GM21576 (cell line): ENCODE results near the gene FBN1.

ENCODE experiments used
- ATAC-seq: cut with Tn5 transposase; IDR thresholded peaks from one replicate; pipeline ENCODE4 v1.9.1; 2021; ENCODE audit warnings: mild to moderate bottlenecking, moderate library complexity; ENCODE audit not compliant: unreplicated experiment

FBN1 gene

GRCh38 chr15:48652510-48653076, 7.1 kb upstream of the FBN1 start:
- ATAC-seq = no peak

- ATAC-seq = no peak
Observed at GRCh38 chr15:48650931-48651330, 5.4 kb upstream of the FBN1 start.

- no peak for ATAC-seq
Observed at GRCh38 chr15:48647962-48648361, 2.5 kb upstream of the FBN1 start.

DNA sequence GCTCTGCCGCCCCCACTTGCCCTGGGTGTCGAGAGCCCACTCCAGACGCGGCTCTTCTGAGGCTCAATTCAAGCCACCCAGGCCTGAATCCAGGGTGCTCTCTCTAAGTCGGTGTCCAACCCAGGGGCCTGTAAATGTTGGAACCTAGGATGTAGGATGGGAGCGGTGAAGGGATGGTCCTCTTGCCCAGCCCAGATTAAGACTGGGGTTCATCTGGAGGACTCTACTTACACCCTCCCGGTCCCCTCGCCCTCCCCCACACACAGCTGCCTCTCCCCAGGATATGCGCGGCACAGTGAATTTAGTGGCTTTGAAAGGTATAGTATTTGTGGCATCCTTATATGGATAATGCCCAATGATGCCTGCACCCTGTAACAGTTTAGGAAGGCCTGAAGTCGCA, 822 bp upstream of the FBN1 start:
- no peak for ATAC-seq

DNA sequence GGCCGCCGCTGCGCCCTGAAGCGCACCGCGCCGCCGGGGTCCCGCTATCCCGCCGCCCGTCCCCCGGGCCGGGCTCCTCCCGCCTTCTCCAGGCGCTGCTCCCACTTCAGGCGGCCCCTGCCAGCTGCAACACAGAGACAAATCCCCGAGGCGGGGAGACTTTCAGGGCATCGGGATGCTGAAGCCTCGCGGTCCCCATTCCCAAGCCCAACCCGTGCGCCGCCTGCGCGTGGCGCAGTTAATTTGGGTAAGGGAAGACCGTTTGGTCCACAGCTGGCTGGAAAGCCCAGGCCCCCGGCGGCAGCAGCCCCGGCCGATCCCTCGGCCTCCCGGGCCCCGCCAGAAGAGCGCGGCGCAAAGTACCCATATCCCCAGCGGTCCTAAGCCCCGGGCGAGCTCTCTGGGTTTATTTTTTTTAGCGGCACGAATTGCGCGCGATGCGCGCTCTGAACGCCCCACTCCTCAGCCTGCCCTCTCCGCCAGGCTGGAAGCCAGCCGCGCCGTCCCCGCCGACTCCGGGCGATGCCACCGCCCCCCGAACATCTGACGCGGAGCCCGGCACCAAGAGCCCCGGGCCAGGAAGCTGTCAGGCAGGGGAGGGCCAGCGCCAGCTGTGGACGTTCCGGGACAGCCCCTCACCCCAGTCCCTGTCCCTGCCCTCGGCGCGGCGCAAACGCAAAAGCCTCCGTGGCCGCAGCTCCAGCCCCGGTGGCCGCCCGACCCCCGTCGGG, 517 bp downstream of the FBN1 start:
- peak; percentile 40 for ATAC-seq

GRCh38 chr15:48644467-48644826, 1.1 kb downstream of the FBN1 start:
- ATAC-seq = peak; percentile 14

GRCh38 chr15:48643776-48644466, 1.6 kb downstream of the FBN1 start:
- ATAC-seq = no peak

GRCh38 chr15:48643206-48643605, 2.3 kb downstream of the FBN1 start:
- ATAC-seq = no peak

- ATAC-seq = no peak
Observed at GRCh38 chr15:48642795-48643194, 2.7 kb downstream of the FBN1 start.

DNA sequence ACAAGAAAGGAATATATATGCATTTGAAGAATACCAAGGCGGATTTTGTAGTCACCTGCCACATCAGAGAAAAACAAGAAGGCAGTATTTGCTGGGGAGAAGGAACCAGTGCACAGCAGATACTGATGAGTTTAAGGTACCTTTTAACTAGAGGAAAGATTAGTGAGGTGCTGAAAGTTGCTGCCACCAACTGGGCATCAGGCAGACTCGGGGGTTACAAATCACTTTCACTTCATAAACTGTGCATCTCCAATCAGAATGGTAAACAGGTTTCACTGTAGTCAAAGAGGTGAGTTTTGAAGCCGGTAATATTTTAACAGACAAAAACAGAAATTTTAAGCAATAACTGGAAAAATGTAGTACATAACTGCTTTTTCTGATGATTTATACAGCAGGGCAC, 4.1 kb downstream of the FBN1 start:
- no peak for ATAC-seq

DNA sequence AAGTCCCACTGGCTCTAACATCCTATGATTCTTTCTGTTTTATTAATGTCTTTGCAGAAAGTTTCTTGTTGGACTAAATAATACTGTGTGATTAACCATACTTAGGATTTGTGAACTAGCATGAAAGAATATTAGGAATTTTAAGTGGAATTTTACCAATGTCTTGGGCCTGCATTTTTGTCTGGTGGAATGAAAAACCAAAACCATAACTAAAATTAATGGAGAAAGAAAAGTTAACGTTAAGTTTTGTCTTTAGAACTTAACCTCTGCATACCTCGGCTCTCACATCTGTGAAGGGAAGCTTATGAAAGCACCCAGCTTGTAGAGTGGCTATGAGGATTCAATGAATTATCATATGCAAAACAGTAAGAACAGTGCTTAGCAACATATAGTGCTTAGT, 6.5 kb downstream of the FBN1 start:
- ATAC-seq = no peak

DNA sequence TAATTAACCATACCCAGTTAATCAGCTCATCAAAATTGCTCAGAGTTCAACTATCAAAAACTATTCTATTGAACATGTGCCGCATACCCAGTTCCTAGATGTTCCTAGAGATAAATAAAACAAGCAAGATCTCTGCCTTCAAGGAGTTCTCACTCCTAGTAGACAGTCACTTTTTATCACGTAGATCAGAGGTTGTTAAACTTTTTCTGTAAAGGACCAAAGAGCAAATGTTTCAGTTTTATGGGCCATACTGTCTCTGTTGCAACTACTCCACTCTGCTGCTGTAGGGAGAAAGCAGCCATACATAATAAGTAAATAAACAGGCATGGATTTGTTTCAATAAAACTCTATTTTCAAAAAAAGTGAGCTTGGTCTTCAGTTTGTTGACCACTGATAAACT, 7.9 kb downstream of the FBN1 start:
- ATAC-seq = no peak

DNA sequence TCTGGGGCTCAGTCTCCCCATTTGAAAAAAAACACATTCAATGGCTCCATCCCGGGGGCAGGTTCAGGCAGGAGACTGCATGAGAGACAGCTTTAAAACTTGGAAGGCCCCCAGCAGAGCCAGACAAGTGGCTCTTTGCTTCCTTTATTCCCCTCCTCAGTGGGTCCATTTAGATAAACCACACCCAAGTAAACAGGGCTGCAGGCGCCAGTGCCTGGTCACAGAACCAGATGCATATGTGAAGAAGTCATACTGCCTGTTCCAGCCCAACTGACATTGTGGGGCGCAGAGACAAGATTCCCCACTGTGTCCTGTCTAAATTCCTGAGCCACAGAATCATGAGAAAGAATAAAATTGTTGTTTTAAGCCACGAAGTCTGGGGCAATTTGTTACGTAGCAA, 9.0 kb downstream of the FBN1 start:
- no peak for ATAC-seq

GRCh38 chr15:48634893-48635292, 10.6 kb downstream of the FBN1 start:
- ATAC-seq = no peak

DNA sequence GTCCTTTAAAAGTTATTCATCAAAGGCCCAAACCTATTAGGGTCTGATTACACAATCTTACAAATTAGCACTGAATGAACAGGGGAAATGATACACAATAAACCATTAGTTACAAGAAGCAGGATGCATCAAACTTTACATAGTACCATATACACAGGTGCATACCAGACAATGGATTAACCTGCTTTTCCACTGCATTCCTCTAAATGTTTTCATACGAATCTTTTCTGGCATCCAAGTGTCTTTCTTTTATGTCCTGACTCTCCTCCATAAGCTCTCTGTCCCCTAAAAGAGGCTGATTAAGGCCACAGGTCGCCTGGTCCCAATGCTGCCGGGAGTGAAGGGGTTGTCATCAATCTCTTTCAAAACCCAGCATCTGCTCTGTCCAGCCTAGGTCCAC, 11.4 kb downstream of the FBN1 start:
- no peak for ATAC-seq

DNA sequence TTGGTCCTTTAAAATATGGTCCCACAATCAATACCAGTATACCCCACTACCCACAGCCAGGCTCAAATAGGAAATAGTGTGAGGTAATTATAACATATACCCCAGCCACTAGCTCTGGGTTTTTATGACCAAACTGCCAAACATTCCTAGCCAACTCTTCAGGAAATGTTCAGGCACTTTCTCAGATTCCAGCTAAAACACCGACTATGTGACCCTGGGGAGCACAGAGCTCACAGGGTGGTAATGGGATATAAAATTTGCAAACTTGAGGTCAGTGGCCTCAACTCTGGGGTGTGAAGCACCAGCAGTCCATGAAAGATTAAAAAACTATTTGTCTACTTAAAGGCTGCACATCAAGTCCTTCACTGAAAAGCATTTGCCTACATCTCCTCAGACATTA, 12.9 kb downstream of the FBN1 start:
- ATAC-seq = no peak

- ATAC-seq = no peak
Observed at GRCh38 chr15:48631176-48631770, 14.2 kb downstream of the FBN1 start.

- no peak for ATAC-seq
Observed at GRCh38 chr15:48630245-48630644, 15.3 kb downstream of the FBN1 start.

DNA sequence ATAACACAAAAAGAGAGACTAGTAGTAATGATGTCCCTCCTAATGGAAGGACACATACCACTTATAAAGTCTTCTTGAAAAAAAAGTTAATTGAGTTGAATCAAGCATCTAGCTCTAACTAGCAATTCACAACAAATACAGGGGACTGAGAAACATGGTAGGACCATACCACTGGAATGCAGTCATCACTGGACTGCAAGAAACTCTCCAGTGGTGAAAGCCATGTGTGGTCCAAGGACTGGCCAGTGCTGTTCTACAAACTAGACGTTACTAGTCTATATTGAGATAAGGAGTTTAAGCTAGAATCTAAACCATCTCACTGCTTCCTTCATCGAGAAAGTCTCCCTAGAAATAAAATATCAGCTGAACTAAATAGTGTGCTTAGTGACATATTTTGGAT, 16.7 kb downstream of the FBN1 start:
- no peak for ATAC-seq

- no peak for ATAC-seq
Observed at GRCh38 chr15:48627260-48627940, 18.1 kb downstream of the FBN1 start.

DNA sequence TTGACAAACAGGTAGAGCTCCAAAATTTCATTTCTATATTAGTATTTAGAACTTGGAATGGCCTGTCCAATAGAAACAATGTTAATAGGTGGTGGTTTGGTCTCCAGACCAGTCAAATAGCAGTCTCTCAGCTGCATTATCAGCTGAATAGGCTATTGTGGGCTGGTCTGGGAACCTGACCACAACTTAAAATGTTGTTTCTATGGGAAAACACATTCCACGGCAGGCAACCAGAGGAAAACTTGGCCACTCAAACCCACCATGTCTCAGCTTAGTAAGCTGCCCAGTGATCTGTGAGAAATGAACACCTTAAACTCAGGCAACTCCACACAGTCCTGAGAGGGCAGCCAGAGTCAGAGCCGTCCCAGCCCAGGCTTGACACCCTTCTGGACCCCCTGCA, 20.4 kb downstream of the FBN1 start:
- ATAC-seq = no peak
